Activated CD4-positive, alpha-beta memory T cell treated with anti-CD3 and anti-CD28 coated beads for 36 hours (primary cell): ENCODE measurements around the gene CLIC6. TPM values are rescaled to one million over a fixed set of nuclear protein-coding genes. Genes with fewer than 3 reads are reported as not detected.

Experiments
- CTCF ChIA-PET: fragments of 350-600 bp; sonication (Branson Sonifier 250); formaldehyde crosslinking; loops from one replicate; lab custom pipeline; 2021; ENCODE audit warnings: antibody characterized with exemption, inconsistent platforms; lab: Charles Lee
- POLR2A ChIA-PET: fragments of 350-600 bp; sonication (Branson Sonifier 250); formaldehyde crosslinking; loops from one replicate; lab custom pipeline; 2021; ENCODE audit warnings: antibody characterized with exemption; lab: Charles Lee
- DNase-seq: peaks from one replicate; pipeline ENCODE4 v3.0.0-alpha.2; 2020
- H3K27ac Mint-ChIP-seq: one replicate; pipeline ENCODE4 v1.8.0; 2021; ENCODE audit warnings: mixed read lengths
- H3K27me3 Mint-ChIP-seq: one replicate; pipeline ENCODE4 v1.8.0; 2021; ENCODE audit warnings: mixed read lengths
- H3K36me3 Mint-ChIP-seq: one replicate; pipeline ENCODE4 v1.8.0; 2021; ENCODE audit warnings: mixed read lengths
- H3K4me1 Mint-ChIP-seq: one replicate; pipeline ENCODE4 v1.8.0; 2021; ENCODE audit warnings: low read depth, mixed read lengths
- H3K4me3 Mint-ChIP-seq: one replicate; pipeline ENCODE4 v1.8.0; 2021; ENCODE audit warnings: mild to moderate bottlenecking, mixed read lengths
- H3K9me3 Mint-ChIP-seq: one replicate; pipeline ENCODE4 v1.8.0; 2021; ENCODE audit warnings: mixed read lengths
- intact Hi-C: fragments of 100-400 bp; cut with micrococcal nuclease; formaldehyde crosslinking; loops from one replicate; pipeline ENCODE4 v1.15.1; 2023
- total RNA-seq, 2 experiments: library from RNA; stranded (reverse); gene quantifications; one replicate each; pipeline ENCODE4 v1.2.3, GENCODE V29; 2021

CLIC6 gene
- under 1 TPM; 0.10 to 0.14 TPM for total RNA-seq

DNA sequence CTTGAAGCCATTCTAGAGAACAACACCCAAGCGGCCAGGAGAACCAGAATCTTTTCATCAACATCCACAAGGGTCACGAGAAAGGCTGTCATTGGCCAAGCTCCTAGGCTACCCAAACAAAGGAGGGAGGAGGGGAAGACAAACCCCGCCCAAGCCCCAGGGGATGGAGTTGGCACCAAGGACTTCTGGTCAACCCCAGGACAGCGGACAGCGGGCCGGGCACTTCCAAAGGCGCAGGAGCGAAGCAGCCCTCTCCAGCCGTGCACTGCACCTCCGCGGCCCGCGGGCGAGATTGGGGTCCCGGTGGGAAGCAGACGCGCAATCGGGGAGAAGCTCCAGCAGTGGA, at the start of gene CLIC6:
CLIC6 (plus strand) TSS at position 192 of the 346 bp plus-strand sequence. CDS start 395 bp downstream, outside the sequence.
- Mint-ChIP-seq H3K36me3 (no peaks in the 10 kb centered on the region), H3K9me3 (no peaks in the 10 kb centered on the region), H3K27me3 (peaks cover 54% of the 10 kb centered on the region), H3K4me3 (peak within 1 kb of the TSS; percentile 9), H3K27ac (no peak within 1 kb of the TSS), H3K4me1 (peaks cover 9% of the 10 kb centered on the region)
- DNase-seq, result no peak
- POLR2A ChIA-PET, result no interaction called here
- CTCF ChIA-PET, result no interaction called here
- intact Hi-C loops, result no loop called here

DNA sequence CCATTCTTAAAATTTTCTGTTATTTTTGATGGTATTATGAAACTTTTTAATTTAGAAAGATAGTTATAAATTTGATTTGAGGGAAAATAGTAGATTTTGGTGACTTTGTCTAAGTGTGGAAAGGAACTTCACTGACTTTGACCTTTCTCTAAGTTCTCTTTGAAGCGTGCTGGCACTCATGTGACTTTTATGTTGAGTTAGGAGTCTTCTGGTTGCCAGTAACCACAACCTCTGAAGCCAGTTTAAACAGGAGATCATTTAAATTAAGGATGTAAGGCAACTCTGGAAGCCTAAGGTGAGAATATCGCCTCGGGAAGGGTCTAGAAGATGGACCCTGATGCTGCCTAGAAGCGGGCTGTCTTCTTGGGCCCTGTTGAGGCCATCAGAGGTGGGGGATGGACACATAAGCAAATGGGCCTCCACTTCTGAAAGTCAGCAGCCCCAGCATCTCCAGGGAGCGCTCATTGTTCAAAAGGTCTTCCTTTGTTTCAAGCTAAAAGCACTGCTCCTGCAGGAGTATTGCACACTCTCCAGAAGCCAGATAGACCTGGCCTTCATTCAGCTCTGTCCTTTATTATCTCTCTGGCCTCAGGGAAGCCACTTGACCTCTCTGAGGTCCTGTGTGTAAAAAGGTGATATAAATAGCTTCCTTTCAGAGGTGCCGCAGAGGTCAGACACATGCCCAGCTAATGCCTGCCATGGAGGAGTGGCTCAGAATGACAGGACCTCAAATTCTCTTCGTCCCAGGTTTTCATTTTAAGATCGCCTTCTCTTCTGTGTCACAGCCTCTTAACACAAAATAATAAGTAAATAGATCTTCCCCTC, 48.7 kb upstream of the CLIC6 start:
- no peaks in the 10 kb centered on the region for H3K36me3 Mint-ChIP-seq
- CTCF ChIA-PET, result interaction anchor here (2.8 kb wide), 1 partner anchor 11 kb away, joined by 21 read pairs; no protein-coding TSS in a partner anchor
- intact Hi-C loops, result loop anchor here (5.0 to 10.0 kb wide), 2 partner anchors 703 to 1075 kb away; partner anchors contain the start of genes ATP5PO, GART and SON

DNA sequence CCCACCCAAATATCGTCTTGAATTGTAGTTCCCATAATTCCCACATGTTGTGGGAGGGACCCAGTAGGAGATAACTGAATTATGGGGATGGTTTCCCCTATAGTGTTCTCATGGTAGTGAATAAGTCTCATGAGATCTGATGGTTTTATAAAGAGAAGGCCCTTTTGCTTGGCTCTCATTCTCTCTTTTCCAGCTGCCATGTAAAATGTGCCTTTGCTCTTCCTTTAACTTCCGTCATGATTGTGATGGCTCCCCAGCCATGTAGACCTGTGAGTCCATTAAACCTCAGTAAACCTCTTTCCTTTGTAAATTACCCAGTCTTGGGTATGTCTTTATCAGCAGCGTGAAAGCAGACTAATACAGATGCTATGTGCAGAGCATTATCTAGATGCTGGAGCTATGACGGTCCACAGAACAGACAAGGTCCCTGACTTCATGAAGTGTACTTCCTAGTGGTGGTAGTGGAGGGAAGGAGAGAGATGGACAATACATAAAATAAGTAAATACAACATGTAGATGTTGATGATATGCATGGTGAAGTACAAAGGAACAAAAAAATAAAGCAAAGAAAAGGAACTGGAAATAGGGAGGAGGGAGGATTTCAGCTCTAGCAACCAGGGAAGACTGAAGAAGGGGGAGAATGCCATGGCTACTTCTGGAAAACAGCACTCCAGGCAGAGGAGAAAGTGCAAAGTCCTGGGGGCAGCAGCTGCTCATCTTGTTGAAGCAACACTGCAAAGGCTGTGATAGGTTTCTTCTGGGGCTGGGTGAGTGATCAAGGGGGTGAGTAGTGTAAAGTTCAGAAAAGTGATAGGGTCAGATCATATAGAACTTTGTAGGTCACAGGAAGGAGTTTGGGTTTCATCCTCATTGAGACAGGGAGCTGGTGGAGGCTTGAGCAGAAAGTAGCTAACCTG, 47.1 kb upstream of the CLIC6 start:
- CTCF ChIA-PET, result interaction anchor here (0.6 to 2.8 kb wide), 4 partner anchors 10 to 969 kb away, joined by 3 to 21 read pairs (median 4); no protein-coding TSS in a partner anchor

More for the DNA sequence above, 48.7 kb upstream of the CLIC6 start:
- H3K9me3 Mint-ChIP-seq, result no peaks in the 10 kb centered on the region
- H3K27me3 Mint-ChIP-seq, result peaks cover 17% of the 10 kb centered on the region
- no peak for DNase-seq
- POLR2A ChIA-PET, result no interaction called here
- H3K27ac Mint-ChIP-seq, result no peak overlapping the region
- H3K4me3 Mint-ChIP-seq, result no peak overlapping the region
- no peaks in the 10 kb centered on the region for H3K4me1 Mint-ChIP-seq

DNA sequence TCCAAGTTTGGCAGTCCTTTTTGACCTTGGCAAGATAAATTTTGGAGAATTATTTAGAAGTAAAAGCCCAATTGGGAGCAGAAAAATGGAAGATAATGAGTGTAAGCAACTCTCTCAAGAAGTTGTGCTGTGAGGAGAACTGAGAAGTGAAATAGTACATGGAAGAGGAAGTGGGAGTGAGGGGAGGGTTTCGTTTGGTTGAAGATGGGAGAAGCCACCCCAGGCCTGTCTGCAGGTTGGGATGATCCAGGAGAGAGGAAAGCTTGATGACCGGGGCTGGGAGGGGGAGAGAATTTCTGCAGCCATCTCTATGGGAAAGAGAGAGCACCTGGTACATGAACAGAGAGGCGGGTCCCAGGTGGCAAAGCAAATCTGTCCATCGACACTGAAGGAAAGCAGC, 45.3 kb upstream of the CLIC6 start:
- Mint-ChIP-seq H3K36me3 (no peaks in the 10 kb centered on the region), H3K4me1 (no peaks in the 10 kb centered on the region), H3K27ac (no peak overlapping the region), H3K27me3 (peaks cover 27% of the 10 kb centered on the region), H3K9me3 (no peaks in the 10 kb centered on the region), H3K4me3 (no peak overlapping the region)
- DNase-seq, result no peak
- intact Hi-C loops, result no loop called here
- ChIA-PET CTCF (interaction anchor here (1.3 kb wide), 2 partner anchors 10 to 12 kb away, joined by 3 to 4 read pairs; no protein-coding TSS in a partner anchor), POLR2A (no interaction called here)

More for the DNA sequence above, 47.1 kb upstream of the CLIC6 start:
- no peaks in the 10 kb centered on the region for H3K9me3 Mint-ChIP-seq
- H3K27me3 Mint-ChIP-seq, result peaks cover 25% of the 10 kb centered on the region
- no peaks in the 10 kb centered on the region for H3K4me1 Mint-ChIP-seq
- H3K27ac Mint-ChIP-seq, result no peak overlapping the region
- intact Hi-C loops, result no loop called here
- POLR2A ChIA-PET, result no interaction called here
- no peak overlapping the region for H3K4me3 Mint-ChIP-seq
- no peak for DNase-seq
- no peaks in the 10 kb centered on the region for H3K36me3 Mint-ChIP-seq

DNA sequence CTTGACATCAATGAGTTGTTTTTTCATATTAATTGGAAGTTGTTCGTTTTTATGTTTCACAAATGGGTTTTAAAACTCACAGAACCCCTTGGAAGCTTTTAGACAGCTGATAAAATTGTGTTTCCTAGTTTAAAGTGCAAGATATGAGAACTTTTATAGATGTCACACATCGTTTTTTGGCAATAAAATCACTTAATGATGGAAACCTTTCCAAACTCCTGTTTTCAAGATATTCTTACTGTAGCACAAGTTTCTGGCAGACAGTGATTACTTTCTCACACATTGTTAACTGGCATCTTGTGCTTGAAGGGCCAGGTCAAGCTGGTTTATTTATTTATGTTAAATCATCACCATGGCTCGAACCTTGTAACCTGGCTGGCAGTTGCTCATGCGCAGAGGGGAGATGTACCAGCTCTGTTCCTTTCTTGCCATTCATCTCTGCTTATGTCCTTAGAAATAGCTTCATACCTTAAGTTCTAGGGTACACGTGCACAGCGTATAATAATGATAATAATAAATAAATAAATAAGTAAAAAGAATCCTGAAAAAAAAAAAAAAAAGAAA, 43.7 kb upstream of the CLIC6 start:
- DNase-seq, result no peak
- no peak overlapping the region for H3K27ac Mint-ChIP-seq
- CTCF ChIA-PET, result interaction anchor here (1.0 to 2.3 kb wide), 6 partner anchors 9 to 277 kb away, joined by 3 to 11 read pairs (median 4); no protein-coding TSS in a partner anchor

DNA sequence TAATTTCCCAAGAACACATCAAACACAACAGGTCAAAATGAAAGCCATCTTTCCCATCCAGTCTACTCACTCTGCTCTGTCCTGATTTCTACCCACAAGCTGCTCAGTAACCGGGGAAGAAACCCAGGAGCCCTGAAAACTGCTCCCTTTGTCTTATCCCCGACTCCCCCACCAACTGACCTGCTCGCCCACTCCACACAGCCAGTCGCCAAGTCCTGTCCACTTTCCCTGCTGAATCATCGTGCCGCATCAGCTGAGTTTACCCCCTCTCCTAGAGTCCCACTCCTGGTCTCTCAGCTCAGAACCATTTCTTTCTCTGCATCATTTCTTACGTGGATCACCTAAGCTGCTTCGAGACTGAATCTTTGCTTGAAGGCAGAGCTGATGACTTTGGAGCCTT, 42.7 kb upstream of the CLIC6 start:
- H3K4me1 Mint-ChIP-seq, result no peaks in the 10 kb centered on the region
- intact Hi-C loops, result no loop called here
- no peak overlapping the region for H3K27ac Mint-ChIP-seq
- H3K27me3 Mint-ChIP-seq, result peaks cover 24% of the 10 kb centered on the region
- CTCF ChIA-PET, result interaction anchor here (0.7 to 2.3 kb wide), 5 partner anchors 10 to 264 kb away, joined by 3 to 11 read pairs (median 6); no protein-coding TSS in a partner anchor
- no peaks in the 10 kb centered on the region for H3K36me3 Mint-ChIP-seq
- no peak overlapping the region for H3K4me3 Mint-ChIP-seq
- H3K9me3 Mint-ChIP-seq, result no peaks in the 10 kb centered on the region
- POLR2A ChIA-PET, result no interaction called here
- DNase-seq, result no peak

More for the DNA sequence above, 43.7 kb upstream of the CLIC6 start:
- Mint-ChIP-seq H3K4me1 (no peaks in the 10 kb centered on the region), H3K4me3 (no peak overlapping the region), H3K9me3 (no peaks in the 10 kb centered on the region), H3K36me3 (no peaks in the 10 kb centered on the region), H3K27me3 (peaks cover 27% of the 10 kb centered on the region)
- POLR2A ChIA-PET, result no interaction called here
- intact Hi-C loops, result no loop called here

DNA sequence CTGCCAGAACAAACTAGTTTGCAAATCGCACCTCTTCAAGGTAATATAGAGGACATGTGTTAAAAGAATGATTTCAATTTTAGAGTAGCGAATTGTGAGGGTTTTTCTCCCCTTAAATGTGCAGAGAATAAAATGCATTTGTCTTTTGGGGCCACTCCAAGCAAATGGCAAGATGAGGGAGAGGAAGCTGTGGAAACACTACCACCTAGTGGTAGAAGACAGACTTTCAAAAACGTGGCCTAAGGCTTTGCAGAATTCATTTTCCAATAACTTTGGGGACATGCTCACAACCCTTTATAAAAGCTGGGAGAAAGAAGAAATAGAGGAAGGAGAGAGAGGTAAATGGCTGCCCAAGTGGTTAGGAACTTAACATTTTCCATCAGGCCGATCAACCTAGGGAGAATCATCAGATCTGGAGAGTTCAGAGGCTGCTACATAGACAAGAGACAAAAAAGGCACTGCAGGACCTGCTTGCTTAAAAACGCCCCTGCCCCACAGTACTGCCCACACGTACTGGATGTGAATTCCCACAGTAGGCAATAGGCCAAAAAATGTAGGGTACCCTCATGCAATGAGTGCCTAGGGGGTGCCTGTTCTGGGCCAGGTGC, 38.2 kb upstream of the CLIC6 start:
- Mint-ChIP-seq H3K27me3 (peaks cover 14% of the 10 kb centered on the region), H3K4me1 (no peaks in the 10 kb centered on the region), H3K36me3 (no peaks in the 10 kb centered on the region), H3K9me3 (no peaks in the 10 kb centered on the region), H3K27ac (no peak overlapping the region), H3K4me3 (no peak overlapping the region)
- intact Hi-C loops, result no loop called here
- POLR2A ChIA-PET, result no interaction called here
- peak; percentile 21 for DNase-seq
- CTCF ChIA-PET, result interaction anchor here (0.6 to 5.0 kb wide), 25 partner anchors 9 to 729 kb away, joined by 3 to 53 read pairs (median 5); partner anchors contain the start of gene RCAN1

DNA sequence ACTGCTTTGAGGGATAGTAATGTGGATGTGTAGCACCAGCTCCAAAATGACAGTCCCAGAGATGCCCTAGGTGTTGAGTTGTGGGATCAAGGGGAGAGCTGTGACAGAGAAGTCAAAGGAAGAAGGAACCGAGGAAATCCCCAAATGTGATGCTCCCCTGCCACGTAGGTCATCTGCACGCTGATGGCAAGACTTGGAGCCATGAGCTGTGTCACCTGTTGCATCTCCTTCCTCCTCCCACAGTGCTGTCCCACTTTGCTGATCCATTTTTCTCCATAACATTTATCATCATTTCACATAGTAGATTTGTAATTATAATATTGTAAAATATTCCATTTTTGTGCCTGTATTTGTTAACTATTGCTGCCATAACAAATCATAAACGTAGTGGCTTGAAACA, 36.3 kb upstream of the CLIC6 start:
- Mint-ChIP-seq H3K9me3 (no peaks in the 10 kb centered on the region), H3K36me3 (no peaks in the 10 kb centered on the region), H3K27me3 (peaks cover 6% of the 10 kb centered on the region), H3K27ac (no peak overlapping the region), H3K4me1 (no peaks in the 10 kb centered on the region), H3K4me3 (no peak overlapping the region)
- ChIA-PET CTCF (interaction anchor here (0.8 to 5.0 kb wide), 14 partner anchors 9 to 1830 kb away, joined by 3 to 53 read pairs (median 6); partner anchors contain the start of gene RCAN1), POLR2A (no interaction called here)
- no peak for DNase-seq
- intact Hi-C loops, result no loop called here

DNA sequence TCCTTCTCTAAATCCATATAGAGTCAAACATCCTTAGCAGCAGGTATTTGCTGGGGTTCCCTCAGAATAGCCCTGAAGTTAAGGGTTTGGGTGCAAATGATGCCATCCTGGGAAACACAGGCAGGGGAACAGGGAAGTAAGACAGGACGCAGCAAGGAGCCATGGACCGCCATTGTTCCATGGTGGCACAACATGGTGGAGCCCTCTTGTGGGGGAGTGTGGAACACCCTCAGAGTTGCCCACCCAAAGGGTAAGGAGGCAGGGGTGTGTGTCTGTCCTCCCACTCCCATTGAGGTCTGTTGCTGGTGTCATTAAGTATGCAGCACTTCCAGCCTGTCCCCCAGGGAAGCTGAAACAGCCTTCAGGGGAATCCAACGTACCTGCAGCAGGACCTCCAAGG, 33.5 kb upstream of the CLIC6 start:
- Mint-ChIP-seq H3K36me3 (no peaks in the 10 kb centered on the region), H3K4me1 (peaks cover 12% of the 10 kb centered on the region), H3K27ac (no peak overlapping the region), H3K9me3 (no peaks in the 10 kb centered on the region), H3K4me3 (no peak overlapping the region), H3K27me3 (peaks cover 4% of the 10 kb centered on the region)
- intact Hi-C loops, result no loop called here
- ChIA-PET POLR2A (no interaction called here), CTCF (interaction anchor here (0.7 to 1.6 kb wide), 3 partner anchors 7 to 275 kb away, joined by 3 read pairs; no protein-coding TSS in a partner anchor)
- peak; percentile 31 for DNase-seq

DNA sequence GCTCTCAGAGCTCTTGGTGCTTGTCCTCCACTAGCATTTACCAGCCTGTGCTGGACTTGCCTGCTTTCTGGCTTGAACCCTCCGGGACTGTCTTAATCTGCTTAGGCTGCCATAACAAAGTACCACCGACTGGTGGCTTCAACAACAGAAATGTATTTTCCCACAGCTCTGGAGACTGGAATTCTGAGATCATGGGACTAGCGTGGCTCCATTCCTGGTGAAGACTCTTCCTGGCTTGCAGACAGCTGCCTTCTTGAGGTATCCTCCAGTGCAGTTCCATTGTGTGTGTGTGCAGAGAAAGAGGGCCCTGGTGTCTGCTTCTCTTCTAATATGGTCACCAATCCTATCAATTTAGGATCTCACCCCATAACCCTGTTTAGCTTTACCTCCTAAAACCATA, 31.8 kb upstream of the CLIC6 start:
- Mint-ChIP-seq H3K4me1 (peaks cover 25% of the 10 kb centered on the region), H3K36me3 (no peaks in the 10 kb centered on the region), H3K27ac (no peak overlapping the region), H3K9me3 (no peaks in the 10 kb centered on the region), H3K27me3 (peaks cover 4% of the 10 kb centered on the region), H3K4me3 (no peak overlapping the region)
- intact Hi-C loops, result no loop called here
- POLR2A ChIA-PET, result no interaction called here
- CTCF ChIA-PET, result interaction anchor here (1.0 to 1.7 kb wide), 6 partner anchors 9 to 275 kb away, joined by 3 to 4 read pairs (median 4); no protein-coding TSS in a partner anchor
- DNase-seq, result no peak

DNA sequence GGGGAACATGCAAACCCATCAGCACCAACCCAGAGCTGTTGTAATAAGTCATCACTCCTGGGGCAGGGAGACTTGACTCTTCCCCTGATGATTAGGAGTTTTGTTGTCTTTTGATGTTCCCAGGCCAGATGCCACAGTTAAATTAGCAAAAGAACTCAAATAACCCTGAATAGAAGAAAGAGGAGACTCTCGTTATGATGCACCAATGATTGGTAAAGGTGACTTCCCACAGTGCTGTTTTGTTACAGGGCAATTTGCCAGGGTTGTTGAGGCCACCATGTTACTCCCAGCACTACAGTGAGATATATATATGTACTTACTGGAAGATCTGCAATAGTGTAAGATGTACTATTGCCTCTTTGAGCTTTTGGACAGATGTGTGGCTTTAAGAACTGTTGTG, 29.5 kb upstream of the CLIC6 start:
- no peaks in the 10 kb centered on the region for H3K36me3 Mint-ChIP-seq
- H3K27me3 Mint-ChIP-seq, result no peaks in the 10 kb centered on the region
- no peak for DNase-seq
- no peaks in the 10 kb centered on the region for H3K9me3 Mint-ChIP-seq
- H3K4me3 Mint-ChIP-seq, result no peak overlapping the region
- ChIA-PET POLR2A (no interaction called here), CTCF (interaction anchor here (1.1 to 2.4 kb wide), 2 partner anchors 8 to 272 kb away, joined by 3 to 7 read pairs; no protein-coding TSS in a partner anchor)
- no peak overlapping the region for H3K27ac Mint-ChIP-seq
- intact Hi-C loops, result no loop called here
- H3K4me1 Mint-ChIP-seq, result peaks cover 25% of the 10 kb centered on the region
